Trophoblast cell (in vitro differentiated cells and primary cell): Measurements from ENCODE around the gene PKD1. TPM values are rescaled to one million over a fixed set of nuclear protein-coding genes. Genes with fewer than 3 reads are reported as not detected.
"Not testable (repeated sequence)": the region's sequence is repeated elsewhere in the genome, so short reads cannot be mapped to it uniquely, and the experiment has no call there.

Experiments
- DNase-seq, 2 donors: peaks; one replicate each; pipeline ENCODE4 v3.0.0-alpha.2; 2016
- H2AFZ ChIP-seq: 2 replicates; pipeline ENCODE4 v1.6.1; 2013; ENCODE audit warnings: low read length, moderate library complexity, mild to moderate bottlenecking; ENCODE audit not compliant: insufficient read depth, poor library complexity
- H2AK5ac ChIP-seq: 2 replicates; pipeline ENCODE4 v1.6.1; 2013; ENCODE audit warnings: mild to moderate bottlenecking, low read length
- H2BK120ac ChIP-seq: 2 replicates; pipeline ENCODE4 v1.6.1; 2013; ENCODE audit warnings: low read length, mild to moderate bottlenecking, moderate library complexity; ENCODE audit not compliant: insufficient read depth, poor library complexity
- H2BK12ac ChIP-seq: 2 replicates; pipeline ENCODE4 v1.6.1; 2013; ENCODE audit warnings: mild to moderate bottlenecking, low read length, moderate library complexity
- H2BK5ac ChIP-seq: 2 replicates; pipeline ENCODE4 v1.6.1; 2013; ENCODE audit warnings: low read length, low read depth, moderate library complexity, mild to moderate bottlenecking; ENCODE audit not compliant: poor library complexity
- H3K14ac ChIP-seq: 2 replicates; pipeline ENCODE4 v1.6.1; 2013; ENCODE audit warnings: mild to moderate bottlenecking, low read length
- H3K18ac ChIP-seq: 2 replicates; pipeline ENCODE4 v1.6.1; 2013; ENCODE audit warnings: mild to moderate bottlenecking, low read length
- H3K23ac ChIP-seq: 2 replicates; pipeline ENCODE4 v1.6.1; 2013; ENCODE audit warnings: low read length
- H3K27ac ChIP-seq: 2 replicates; pipeline ENCODE4 v1.5.1; 2013; ENCODE audit warnings: low read depth, mild to moderate bottlenecking, inconsistent platforms, low read length, moderate library complexity
- H3K27me3 ChIP-seq: 2 replicates; pipeline ENCODE4 v1.6.1; 2013; ENCODE audit warnings: inconsistent platforms, mild to moderate bottlenecking, low read length, moderate library complexity; ENCODE audit not compliant: insufficient read depth
- H3K36me3 ChIP-seq, 2 experiments: 1 replicate in 1 of 2; 2 replicates in 1 of 2; pipeline ENCODE4 v1.6.1; 2013; ENCODE audit warnings: low read length in 2 of 2, mild to moderate bottlenecking in 2 of 2, moderate library complexity in 1 of 2; ENCODE audit not compliant: insufficient read depth in 2 of 2, control insufficient read depth in 1 of 2
- H3K4ac ChIP-seq: 2 replicates; pipeline ENCODE4 v1.6.1; 2013; ENCODE audit warnings: low read depth, mild to moderate bottlenecking, low read length, moderate library complexity
- H3K4me1 ChIP-seq, 2 experiments: 1 replicate in 1 of 2; 2 replicates in 1 of 2; pipeline ENCODE4 v1.6.1; 2013; ENCODE audit warnings: low read length in 2 of 2, mild to moderate bottlenecking in 2 of 2, moderate library complexity in 1 of 2; ENCODE audit not compliant: insufficient read depth in 2 of 2, control insufficient read depth in 1 of 2
- H3K4me2 ChIP-seq: 2 replicates; pipeline ENCODE4 v1.6.1; 2013; ENCODE audit warnings: inconsistent platforms, mild to moderate bottlenecking, low read length, moderate library complexity
- H3K4me3 ChIP-seq: 2 replicates; pipeline ENCODE4 v1.5.1; 2013; ENCODE audit warnings: mild to moderate bottlenecking, low read depth, low read length, inconsistent platforms
- H3K79me1 ChIP-seq: one replicate; pipeline ENCODE4 v1.6.1; 2013; ENCODE audit warnings: low read length
- H3K79me2 ChIP-seq: 2 replicates; pipeline ENCODE4 v1.6.1; 2013; ENCODE audit warnings: low read length, mild to moderate bottlenecking; ENCODE audit not compliant: control insufficient read depth, insufficient read depth, poor library complexity
- H3K9ac ChIP-seq: 2 replicates; pipeline ENCODE4 v1.6.1; 2013; ENCODE audit warnings: mild to moderate bottlenecking, low read length
- H3K9me3 ChIP-seq: 2 replicates; pipeline ENCODE4 v1.6.1; 2013; ENCODE audit warnings: low read depth, mild to moderate bottlenecking, control low read depth, inconsistent platforms, low read length; ENCODE audit not compliant: insufficient read depth
- H4K12ac ChIP-seq: 2 replicates; pipeline ENCODE4 v1.6.1; 2013; ENCODE audit warnings: low read depth, mild to moderate bottlenecking, low read length, moderate library complexity
- H4K8ac ChIP-seq: 2 replicates; pipeline ENCODE4 v1.6.1; 2013; ENCODE audit warnings: low read depth, mild to moderate bottlenecking, low read length, moderate library complexity
- H4K91ac ChIP-seq: one replicate; pipeline ENCODE4 v1.6.1; 2013; ENCODE audit warnings: low read depth, mild to moderate bottlenecking, low read length, moderate library complexity
- WGBS: extraction: QIAGEN DNeasy Blood & Tissue Kit; methylation state at CpG from one replicate; pipeline ENCODE4 v1.1.7; 2013; ENCODE audit warnings: missing lambda C conversion rate; ENCODE audit not compliant: insufficient read length, insufficient coverage; ENCODE audit errors: extremely low coverage; 5-methylcytosine and 5-hydroxymethylcytosine counted together
- polyA plus RNA-seq: library from polyadenylated mRNA; stranded (reverse); fragments of 200-250 nt; gene quantifications from 2 replicates; pipeline ENCODE4 v1.2.3, GENCODE V29; 2013

The PKD1 gene
- 23.3 and 23.8 TPM in 2 replicates for polyA plus RNA-seq

- peak within 1 kb of the TSS; percentile 24 for H4K91ac ChIP-seq
- H4K12ac ChIP-seq, result peak within 1 kb of the TSS; percentile 75
- H3K23ac ChIP-seq, H3K9ac ChIP-seq, H2BK120ac ChIP-seq, H3K27me3 ChIP-seq, H3K4ac ChIP-seq, H2BK5ac ChIP-seq, H3K4me1 ChIP-seq, H3K9me3 ChIP-seq, H3K79me2 ChIP-seq, H2BK12ac ChIP-seq, H3K36me3 ChIP-seq, H2AFZ ChIP-seq, H3K79me1 ChIP-seq, H2AK5ac ChIP-seq, H3K27ac ChIP-seq: not testable (repeated sequence)
- H3K4me2 ChIP-seq, result peak within 1 kb of the TSS; percentile 64
- H3K4me3 ChIP-seq, result peak within 1 kb of the TSS; percentile 68
- peak; percentile 91 to 93 for DNase-seq
- peak within 1 kb of the TSS; percentile 19 for H3K18ac ChIP-seq
- H4K8ac ChIP-seq, result peak within 1 kb of the TSS; percentile 58
- H3K14ac ChIP-seq, result peak within 1 kb of the TSS; percentile 32
- WGBS, result no CpG with 5 or more reads among the region's 81 CpGs
Measured at GRCh38 chr16:2135770-2136490, at the start of gene PKD1. TSS of gene PKD1 (minus strand) at chr16:2135898. CDS start at chr16:2135689, 209 bp downstream.

- no peak overlapping the region for H3K14ac ChIP-seq
- no CpG with 5 or more reads among the region's 20 CpGs for WGBS
- H3K9me3 ChIP-seq, result no peaks in the 10 kb centered on the region
- H3K27ac ChIP-seq, result no peak overlapping the region
- H4K8ac ChIP-seq, result no peak overlapping the region
- H2AFZ ChIP-seq, result no peak overlapping the region
- no peak overlapping the region for H3K23ac ChIP-seq
- H3K79me2 ChIP-seq, result no peaks in the 10 kb centered on the region
- no peak overlapping the region for H2BK12ac ChIP-seq
- no peak overlapping the region for H3K4me3 ChIP-seq
- no peak for DNase-seq
- H2BK120ac ChIP-seq, result no peak overlapping the region
- no peaks in the 10 kb centered on the region for H3K4me1 ChIP-seq
- H3K36me3 ChIP-seq, result no peaks in the 10 kb centered on the region
- no peak overlapping the region for H3K18ac ChIP-seq
- no peaks in the 10 kb centered on the region for H3K79me1 ChIP-seq
- H4K12ac ChIP-seq, result no peak overlapping the region
- no peak overlapping the region for H2AK5ac ChIP-seq
- H3K27me3 ChIP-seq, result no peaks in the 10 kb centered on the region
- H2BK5ac ChIP-seq, result no peak overlapping the region
- H3K4me2 ChIP-seq, result no peak overlapping the region
- H4K91ac ChIP-seq, result no peak overlapping the region
- H3K4ac ChIP-seq, result no peak overlapping the region
- no peak overlapping the region for H3K9ac ChIP-seq
Measured at GRCh38 chr16:2184962-2185361, 49.3 kb upstream of the PKD1 start.

- H3K9ac ChIP-seq, result no peak overlapping the region
- WGBS, result no CpG with 5 or more reads among the region's 19 CpGs
Measured at GRCh38 chr16:2184346-2184745, 48.6 kb upstream of the PKD1 start.

GRCh38 chr16:2183671-2184070 lies 48.0 kb upstream of the PKD1 start:
- H3K4me1 ChIP-seq, result no peaks in the 10 kb centered on the region
- H3K27me3 ChIP-seq, result no peaks in the 10 kb centered on the region
- no peak overlapping the region for H2BK5ac ChIP-seq
- H3K23ac ChIP-seq, result no peak overlapping the region
- no peak overlapping the region for H3K4me3 ChIP-seq
- H2BK120ac ChIP-seq, result no peak overlapping the region
- no peak overlapping the region for H3K4me2 ChIP-seq
- H3K36me3 ChIP-seq, result no peaks in the 10 kb centered on the region
- no peak for DNase-seq
- no peak overlapping the region for H3K14ac ChIP-seq
- no peaks in the 10 kb centered on the region for H3K79me2 ChIP-seq
- H4K12ac ChIP-seq, result no peak overlapping the region
- H2AK5ac ChIP-seq, result no peak overlapping the region
- no peak overlapping the region for H2AFZ ChIP-seq
- H3K27ac ChIP-seq, result no peak overlapping the region
- WGBS, result no CpG with 5 or more reads among the region's 30 CpGs
- no peak overlapping the region for H2BK12ac ChIP-seq
- no peak overlapping the region for H4K91ac ChIP-seq
- no peak overlapping the region for H3K18ac ChIP-seq
- H4K8ac ChIP-seq, result no peak overlapping the region
- no peaks in the 10 kb centered on the region for H3K9me3 ChIP-seq
- no peak overlapping the region for H3K4ac ChIP-seq
- no peak overlapping the region for H3K9ac ChIP-seq
- H3K79me1 ChIP-seq, result no peaks in the 10 kb centered on the region

More at GRCh38 chr16:2184346-2184745, 48.6 kb upstream of the PKD1 start:
- peak overlapping the region; percentile 6 for H3K4me3 ChIP-seq
- no peak overlapping the region for H3K14ac ChIP-seq
- H3K23ac ChIP-seq, result no peak overlapping the region
- H2BK12ac ChIP-seq, result no peak overlapping the region
- no peak overlapping the region for H4K8ac ChIP-seq
- no peak overlapping the region for H3K18ac ChIP-seq
- H2BK120ac ChIP-seq, result no peak overlapping the region
- no peak overlapping the region for H2AFZ ChIP-seq
- H3K36me3 ChIP-seq, result no peaks in the 10 kb centered on the region
- no peaks in the 10 kb centered on the region for H3K27me3 ChIP-seq
- H4K12ac ChIP-seq, result no peak overlapping the region
- no peaks in the 10 kb centered on the region for H3K79me2 ChIP-seq
- no peak overlapping the region for H3K4ac ChIP-seq
- no peaks in the 10 kb centered on the region for H3K9me3 ChIP-seq
- no peak for DNase-seq
- no peak overlapping the region for H2BK5ac ChIP-seq
- no peak overlapping the region for H4K91ac ChIP-seq
- H3K79me1 ChIP-seq, result no peaks in the 10 kb centered on the region
- no peaks in the 10 kb centered on the region for H3K4me1 ChIP-seq
- no peak overlapping the region for H3K4me2 ChIP-seq
- no peak overlapping the region for H3K27ac ChIP-seq
- H2AK5ac ChIP-seq, result no peak overlapping the region
